Activated CD8-positive, alpha-beta memory T cell treated with anti-CD3 and anti-CD28 coated beads, Interleukin-2, amount 10 ng/mL, durations not matched to agents 7 days and 5 days (primary cell): ENCODE measurements around the gene IBA57. TPM values are rescaled to one million over a fixed set of nuclear protein-coding genes. Genes with fewer than 3 reads are reported as not detected.
A peak's percentile ranks its signal among the peaks of the same experiment; 100 is the strongest.
"Not testable (repeated sequence)": the region's sequence is repeated elsewhere in the genome, so short reads cannot be mapped to it uniquely, and the experiment has no call there.

ENCODE experiments used
- ATAC-seq: fragments of 150-1000 bp; cut with Tn5 transposase; one replicate; pipeline ENCODE4 v1.10.0; 2021; ENCODE audit warnings: moderate library complexity
- CTCF ChIA-PET: fragments of 350-600 bp; sonication (Branson Sonifier 250); formaldehyde crosslinking; loops from one replicate; lab custom pipeline; 2021; ENCODE audit warnings: antibody characterized with exemption; lab: Charles Lee
- DNase-seq: peaks from one replicate; pipeline ENCODE4 v3.0.0-alpha.2; 2020
- H3K27ac Mint-ChIP-seq: one replicate; pipeline ENCODE4 v1.8.0; 2021; ENCODE audit warnings: mild to moderate bottlenecking, mixed read lengths
- H3K27me3 Mint-ChIP-seq: one replicate; pipeline ENCODE4 v1.8.0; 2021; ENCODE audit warnings: mixed read lengths
- H3K36me3 Mint-ChIP-seq: one replicate; pipeline ENCODE4 v1.8.0; 2021; ENCODE audit warnings: mild to moderate bottlenecking, mixed read lengths
- H3K4me1 Mint-ChIP-seq: one replicate; pipeline ENCODE4 v1.8.0; 2021; ENCODE audit warnings: mixed read lengths
- H3K4me3 Mint-ChIP-seq: one replicate; pipeline ENCODE4 v1.8.0; 2021; ENCODE audit warnings: mild to moderate bottlenecking, moderate library complexity, mixed read lengths
- H3K9me3 Mint-ChIP-seq: one replicate; pipeline ENCODE4 v1.8.0; 2022; ENCODE audit warnings: low read depth, mixed read lengths
- total RNA-seq, 2 experiments: library from RNA; stranded (reverse); gene quantifications; one replicate each; pipeline ENCODE4 v1.2.3, GENCODE V29; 2021

IBA57 gene
- total RNA-seq, 2 experiments from 2014 or later = 6.8 to 8.5 TPM

- H3K9me3 Mint-ChIP-seq = no peaks in the 10 kb centered on the region
- CTCF ChIA-PET = interaction anchor here (1.4 to 2.2 kb wide), 3 partner anchors 13 to 50 kb away, joined by 3 to 9 read pairs (median 5); partner anchors contain the start of gene IBA57
- H3K4me3 Mint-ChIP-seq = no peak overlapping the region
- H3K4me1 Mint-ChIP-seq = peaks cover 10% of the 10 kb centered on the region
- no peaks in the 10 kb centered on the region for H3K27me3 Mint-ChIP-seq
- no peaks in the 10 kb centered on the region for H3K36me3 Mint-ChIP-seq
- ATAC-seq = no peak
- H3K27ac Mint-ChIP-seq = no peak overlapping the region
- DNase-seq = no peak
These were observed 15.5 kb downstream of the IBA57 start for GRCh38 chr1:228180959-228181644.

- Mint-ChIP-seq H3K27me3 (no peaks in the 10 kb centered on the region), H3K36me3 (no peaks in the 10 kb centered on the region), H3K4me3 (no peak overlapping the region), H3K9me3 (no peaks in the 10 kb centered on the region), H3K4me1 (peaks cover 15% of the 10 kb centered on the region), H3K27ac (no peak overlapping the region)
- ATAC-seq (no peak), DNase-seq (no peak)
- CTCF ChIA-PET = interaction anchor here (1.4 to 1.6 kb wide), 2 partner anchors 14 to 51 kb away, joined by 3 to 9 read pairs; no protein-coding TSS in a partner anchor
These were observed 16.0 kb downstream of the IBA57 start for GRCh38 chr1:228181645-228182034.

- no peak for ATAC-seq
- CTCF ChIA-PET = interaction anchor here (1.4 kb wide), 1 partner anchor 52 kb away, joined by 3 read pairs; no protein-coding TSS in a partner anchor
- no peak overlapping the region for H3K27ac Mint-ChIP-seq
These were observed 16.9 kb downstream of the IBA57 start for GRCh38 chr1:228182296-228183030.

GRCh38 chr1:228184152-228184551 lies 18.5 kb downstream of the IBA57 start:
- no peaks in the 10 kb centered on the region for H3K27me3 Mint-ChIP-seq
- DNase-seq (no peak), ATAC-seq (no peak)
- H3K4me1 Mint-ChIP-seq = peaks cover 15% of the 10 kb centered on the region
- no peaks in the 10 kb centered on the region for H3K9me3 Mint-ChIP-seq
- no peak overlapping the region for H3K27ac Mint-ChIP-seq
- CTCF ChIA-PET = no interaction called here
- H3K4me3 Mint-ChIP-seq = no peak overlapping the region
- H3K36me3 Mint-ChIP-seq = no peaks in the 10 kb centered on the region

More at GRCh38 chr1:228182296-228183030, 16.9 kb downstream of the IBA57 start:
- Mint-ChIP-seq H3K4me3 (no peak overlapping the region), H3K27me3 (no peaks in the 10 kb centered on the region), H3K4me1 (peaks cover 15% of the 10 kb centered on the region), H3K9me3 (no peaks in the 10 kb centered on the region), H3K36me3 (no peaks in the 10 kb centered on the region)
- DNase-seq = no peak

- no peak overlapping the region for H3K4me3 Mint-ChIP-seq
- peaks cover 15% of the 10 kb centered on the region for H3K4me1 Mint-ChIP-seq
- H3K9me3 Mint-ChIP-seq = no peaks in the 10 kb centered on the region
- H3K27me3 Mint-ChIP-seq = no peaks in the 10 kb centered on the region
- H3K27ac Mint-ChIP-seq = no peak overlapping the region
- DNase-seq = peak; percentile 70
- CTCF ChIA-PET = no interaction called here
- no peaks in the 10 kb centered on the region for H3K36me3 Mint-ChIP-seq
- peak; percentile 88 for ATAC-seq
These were observed 20.0 kb downstream of the IBA57 start for GRCh38 chr1:228185641-228185965.

GRCh38 chr1:228188249-228188648 lies 22.6 kb downstream of the IBA57 start:
- H3K4me3 Mint-ChIP-seq, H3K9me3 Mint-ChIP-seq, H3K27me3 Mint-ChIP-seq, H3K36me3 Mint-ChIP-seq, H3K27ac Mint-ChIP-seq, ATAC-seq, CTCF ChIA-PET, DNase-seq: not testable (repeated sequence)
- H3K4me1 Mint-ChIP-seq = peaks cover 15% of the 10 kb centered on the region

- no peak overlapping the region for H3K27ac Mint-ChIP-seq
- no peaks in the 10 kb centered on the region for H3K27me3 Mint-ChIP-seq
- no peaks in the 10 kb centered on the region for H3K9me3 Mint-ChIP-seq
- H3K4me3 Mint-ChIP-seq = no peak overlapping the region
- H3K36me3 Mint-ChIP-seq = no peaks in the 10 kb centered on the region
- CTCF ChIA-PET = no interaction called here
- DNase-seq = no peak
- H3K4me1 Mint-ChIP-seq = peaks cover 14% of the 10 kb centered on the region
- ATAC-seq = no peak
These were observed 24.6 kb downstream of the IBA57 start for GRCh38 chr1:228190182-228190581.

GRCh38 chr1:228190778-228191177 lies 25.2 kb downstream of the IBA57 start:
- H3K36me3 Mint-ChIP-seq = peaks cover 2% of the 10 kb centered on the region
- no peak overlapping the region for H3K27ac Mint-ChIP-seq
- ATAC-seq (no peak), DNase-seq (no peak)
- H3K9me3 Mint-ChIP-seq = no peaks in the 10 kb centered on the region
- no peaks in the 10 kb centered on the region for H3K27me3 Mint-ChIP-seq
- no peak overlapping the region for H3K4me3 Mint-ChIP-seq
- H3K4me1 Mint-ChIP-seq = peaks cover 8% of the 10 kb centered on the region
- CTCF ChIA-PET = no interaction called here

- no peak overlapping the region for H3K27ac Mint-ChIP-seq
- no peak overlapping the region for H3K4me3 Mint-ChIP-seq
- no peaks in the 10 kb centered on the region for H3K27me3 Mint-ChIP-seq
- no peak for ATAC-seq
- CTCF ChIA-PET = interaction anchor here (0.9 to 1.2 kb wide), 2 partner anchors 19 to 325 kb away, joined by 3 read pairs; no protein-coding TSS in a partner anchor
- H3K9me3 Mint-ChIP-seq = peaks cover 7% of the 10 kb centered on the region
- no peak for DNase-seq
- peaks cover 12% of the 10 kb centered on the region for H3K36me3 Mint-ChIP-seq
- H3K4me1 Mint-ChIP-seq = no peaks in the 10 kb centered on the region
These were observed 28.8 kb downstream of the IBA57 start for GRCh38 chr1:228194436-228194835.

GRCh38 chr1:228194921-228195812 lies 29.6 kb downstream of the IBA57 start:
- CTCF ChIA-PET = interaction anchor here (0.6 to 1.2 kb wide), 3 partner anchors 18 to 325 kb away, joined by 3 read pairs; no protein-coding TSS in a partner anchor
- Mint-ChIP-seq H3K9me3 (peaks cover 11% of the 10 kb centered on the region), H3K27me3 (no peaks in the 10 kb centered on the region), H3K4me1 (no peaks in the 10 kb centered on the region), H3K4me3 (no peak overlapping the region), H3K27ac (no peak overlapping the region), H3K36me3 (peaks cover 15% of the 10 kb centered on the region)
- ATAC-seq (no peak), DNase-seq (no peak)

- Mint-ChIP-seq H3K27ac (no peak overlapping the region), H3K36me3 (peaks cover 15% of the 10 kb centered on the region), H3K4me3 (no peak overlapping the region), H3K27me3 (no peaks in the 10 kb centered on the region), H3K9me3 (peaks cover 11% of the 10 kb centered on the region), H3K4me1 (no peaks in the 10 kb centered on the region)
- no peak for ATAC-seq
- CTCF ChIA-PET = no interaction called here
- no peak for DNase-seq
These were observed 32.0 kb downstream of the IBA57 start for GRCh38 chr1:228197555-228198147.

- H3K27ac Mint-ChIP-seq = no peak overlapping the region
These were observed 33.5 kb downstream of the IBA57 start for GRCh38 chr1:228198977-228199590.

More at GRCh38 chr1:228198977-228199590, 33.5 kb downstream of the IBA57 start:
- no peaks in the 10 kb centered on the region for H3K27me3 Mint-ChIP-seq
- peaks cover 15% of the 10 kb centered on the region for H3K36me3 Mint-ChIP-seq
- CTCF ChIA-PET = no interaction called here
- H3K4me3 Mint-ChIP-seq = no peak overlapping the region
- peaks cover 11% of the 10 kb centered on the region for H3K9me3 Mint-ChIP-seq
- no peak for DNase-seq
- no peak for ATAC-seq
- H3K4me1 Mint-ChIP-seq = no peaks in the 10 kb centered on the region
